ENCODE measurements around the gene SSTR3. TPM values are rescaled to one million over a fixed set of nuclear protein-coding genes. Genes with fewer than 3 reads are reported as not detected.
A peak's percentile ranks its signal among the peaks of the same experiment; 100 is the strongest.

SSTR3 gene
- total RNA-seq, 1 donor from 2014 or later = not detected

GRCh38 chr22:37167981-37168647 lies 44.2 kb downstream of the SSTR3 start:
- Histone ChIP-seq H3K4me3 (ENCODE audit: low read depth, low read length) (no peak overlapping the region), H3K36me3 (ENCODE audit: control insufficient read depth, insufficient read depth, low read length) (no peaks in the 10 kb centered on the region), H3K27me3 (ENCODE audit: control insufficient read depth, insufficient read depth, low read length) (peaks cover 10% of the 10 kb centered on the region)
- no peak for DNase-seq (ENCODE audit: low read depth)
- TF ChIP-seq, protein P1, sequence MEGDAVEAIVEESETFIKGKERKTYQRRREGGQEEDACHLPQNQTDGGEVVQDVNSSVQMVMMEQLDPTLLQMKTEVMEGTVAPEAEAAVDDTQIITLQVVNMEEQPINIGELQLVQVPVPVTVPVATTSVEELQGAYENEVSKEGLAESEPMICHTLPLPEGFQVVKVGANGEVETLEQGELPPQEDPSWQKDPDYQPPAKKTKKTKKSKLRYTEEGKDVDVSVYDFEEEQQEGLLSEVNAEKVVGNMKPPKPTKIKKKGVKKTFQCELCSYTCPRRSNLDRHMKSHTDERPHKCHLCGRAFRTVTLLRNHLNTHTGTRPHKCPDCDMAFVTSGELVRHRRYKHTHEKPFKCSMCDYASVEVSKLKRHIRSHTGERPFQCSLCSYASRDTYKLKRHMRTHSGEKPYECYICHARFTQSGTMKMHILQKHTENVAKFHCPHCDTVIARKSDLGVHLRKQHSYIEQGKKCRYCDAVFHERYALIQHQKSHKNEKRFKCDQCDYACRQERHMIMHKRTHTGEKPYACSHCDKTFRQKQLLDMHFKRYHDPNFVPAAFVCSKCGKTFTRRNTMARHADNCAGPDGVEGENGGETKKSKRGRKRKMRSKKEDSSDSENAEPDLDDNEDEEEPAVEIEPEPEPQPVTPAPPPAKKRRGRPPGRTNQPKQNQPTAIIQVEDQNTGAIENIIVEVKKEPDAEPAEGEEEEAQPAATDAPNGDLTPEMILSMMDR (IDR thresholded peaks at IDR 0.05; ENCODE audit: insufficient read depth, low read length, poor library complexity, severe bottlenecking) = no peak

DNA sequence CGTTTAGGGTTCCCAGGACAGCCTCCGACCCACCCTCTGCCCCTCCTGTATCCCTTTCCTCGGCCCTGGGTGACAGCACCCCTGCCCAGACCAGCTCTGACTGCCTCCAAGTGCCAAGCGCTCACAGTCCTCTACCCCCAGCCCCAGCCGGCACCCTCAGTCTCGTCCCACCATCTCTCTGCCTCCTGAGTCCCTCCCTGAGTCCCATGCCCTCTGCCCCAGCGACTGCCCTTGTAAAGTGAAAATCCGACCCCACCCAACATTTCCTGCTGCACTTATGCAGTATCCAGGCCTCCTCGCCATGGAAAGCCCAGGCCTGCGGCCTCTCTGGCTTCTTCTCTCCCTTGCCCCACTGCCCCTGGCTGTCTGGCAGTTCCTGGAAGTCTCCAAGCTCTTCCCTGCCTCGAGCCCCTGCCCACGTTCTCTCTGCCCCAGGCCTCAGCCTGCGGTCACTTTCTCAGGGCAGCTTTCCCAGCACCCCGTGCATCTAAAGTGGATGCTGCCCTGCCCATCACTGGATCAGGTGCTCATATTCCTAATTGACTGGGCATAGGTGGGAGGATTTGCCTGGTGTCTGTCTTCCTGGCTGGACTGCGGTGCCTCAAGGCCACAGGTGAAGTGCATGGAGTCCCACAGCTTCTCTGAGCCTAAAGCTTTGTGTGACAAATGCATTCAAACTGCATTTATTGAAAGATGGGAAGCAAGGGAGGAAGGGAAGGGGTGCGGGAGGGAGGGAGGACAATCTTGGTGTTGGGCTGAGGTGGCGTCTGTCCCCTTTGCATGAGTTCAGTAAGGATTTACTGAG lies 44.9 kb downstream of the SSTR3 start:
- TF ChIP-seq, protein P1 (IDR thresholded peaks at IDR 0.05; ENCODE audit: insufficient read depth, low read length, poor library complexity, severe bottlenecking) = no peak
- H3K27me3 ChIP-seq (ENCODE audit: control insufficient read depth, insufficient read depth, low read length) = peaks cover 7% of the 10 kb centered on the region
- no peak for DNase-seq (ENCODE audit: low read depth)
- H3K4me3 ChIP-seq (ENCODE audit: low read depth, low read length) = no peak overlapping the region
- H3K36me3 ChIP-seq (ENCODE audit: control insufficient read depth, insufficient read depth, low read length) = no peaks in the 10 kb centered on the region

- TF ChIP-seq, protein P1 (IDR thresholded peaks at IDR 0.05; ENCODE audit: insufficient read depth, low read length, poor library complexity, severe bottlenecking) = peak; percentile 88
- DNase-seq (ENCODE audit: low read depth) = no peak
- Histone ChIP-seq H3K4me3 (ENCODE audit: low read depth, low read length) (no peak overlapping the region), H3K27me3 (ENCODE audit: control insufficient read depth, insufficient read depth, low read length) (peaks cover 5% of the 10 kb centered on the region), H3K36me3 (ENCODE audit: control insufficient read depth, insufficient read depth, low read length) (no peaks in the 10 kb centered on the region)
Measured at GRCh38 chr22:37166675-37167066, 45.6 kb downstream of the SSTR3 start.

- H3K4me3 ChIP-seq (ENCODE audit: low read depth, low read length) = no peak overlapping the region
- no peak for DNase-seq (ENCODE audit: low read depth)
- no peaks in the 10 kb centered on the region for H3K36me3 ChIP-seq (ENCODE audit: control insufficient read depth, insufficient read depth, low read length)
- H3K27me3 ChIP-seq (ENCODE audit: control insufficient read depth, insufficient read depth, low read length) = peaks cover 3% of the 10 kb centered on the region
- TF ChIP-seq, protein P1 (IDR thresholded peaks at IDR 0.05; ENCODE audit: insufficient read depth, low read length, poor library complexity, severe bottlenecking) = no peak
Measured at GRCh38 chr22:37165940-37166674, 46.2 kb downstream of the SSTR3 start.

GRCh38 chr22:37165066-37165465 lies 47.2 kb downstream of the SSTR3 start:
- H3K4me3 ChIP-seq (ENCODE audit: low read depth, low read length) = no peak overlapping the region
- TF ChIP-seq, protein P1 (IDR thresholded peaks at IDR 0.05; ENCODE audit: insufficient read depth, low read length, poor library complexity, severe bottlenecking) = no peak
- DNase-seq (ENCODE audit: low read depth) = no peak
- H3K36me3 ChIP-seq (ENCODE audit: control insufficient read depth, insufficient read depth, low read length) = no peaks in the 10 kb centered on the region
- H3K27me3 ChIP-seq (ENCODE audit: control insufficient read depth, insufficient read depth, low read length) = peaks cover 3% of the 10 kb centered on the region
